GM19328 (cell line): ENCODE measurements around the gene PDLIM3.
"Not testable (repeated sequence)": the region's sequence is repeated elsewhere in the genome, so short reads cannot be mapped to it uniquely, and the experiment has no call there.

ENCODE experiments used
- ATAC-seq: cut with Tn5 transposase; IDR thresholded peaks from one replicate; pipeline ENCODE4 v1.9.1; 2021; ENCODE audit warnings: mild to moderate bottlenecking, moderate library complexity; ENCODE audit not compliant: unreplicated experiment

Gene PDLIM3

GRCh38 chr4:185522451-185522850 lies 12.9 kb downstream of the PDLIM3 start:
- no peak for ATAC-seq

GRCh38 chr4:185520119-185520518 lies 15.2 kb downstream of the PDLIM3 start:
- no peak for ATAC-seq

GRCh38 chr4:185518494-185518893 lies 16.8 kb downstream of the PDLIM3 start:
- no peak for ATAC-seq

DNA sequence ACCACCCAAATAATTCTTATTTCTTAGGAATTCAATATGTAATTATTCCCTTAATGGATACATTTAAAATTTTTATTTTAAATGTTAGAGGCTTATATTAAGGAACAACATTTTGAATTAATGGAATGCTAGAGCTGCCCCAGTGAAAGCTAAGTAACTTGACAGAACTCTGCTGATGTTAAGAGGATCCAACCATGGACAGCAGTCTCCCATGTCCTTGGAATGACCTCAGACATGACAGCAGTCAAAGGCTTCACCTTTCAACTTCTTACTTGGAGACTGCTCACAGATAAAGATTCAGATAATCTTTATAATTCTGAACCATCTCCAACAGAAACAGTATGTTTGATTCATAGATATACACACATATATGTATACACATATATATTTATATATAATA lies 17.2 kb downstream of the PDLIM3 start:
- no peak for ATAC-seq

DNA sequence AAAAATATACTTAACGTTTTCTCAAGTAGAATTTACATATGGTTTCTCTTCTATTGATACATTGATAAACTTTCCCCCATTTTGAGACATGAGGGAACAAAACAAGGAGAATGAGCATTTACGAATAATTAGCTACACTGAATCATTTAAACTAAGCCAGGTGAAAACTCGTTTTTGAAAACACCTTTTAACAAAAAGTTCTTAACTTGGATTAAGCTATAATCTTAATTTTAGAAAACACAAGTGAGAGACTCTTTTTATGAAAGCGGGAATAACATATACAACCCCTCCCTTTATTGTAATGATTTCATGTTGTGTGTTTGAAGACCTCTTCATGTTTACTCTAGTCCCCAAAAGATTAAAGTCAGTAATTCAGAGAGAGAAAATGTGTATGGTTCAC lies 20.1 kb downstream of the PDLIM3 start:
- ATAC-seq = no peak

DNA sequence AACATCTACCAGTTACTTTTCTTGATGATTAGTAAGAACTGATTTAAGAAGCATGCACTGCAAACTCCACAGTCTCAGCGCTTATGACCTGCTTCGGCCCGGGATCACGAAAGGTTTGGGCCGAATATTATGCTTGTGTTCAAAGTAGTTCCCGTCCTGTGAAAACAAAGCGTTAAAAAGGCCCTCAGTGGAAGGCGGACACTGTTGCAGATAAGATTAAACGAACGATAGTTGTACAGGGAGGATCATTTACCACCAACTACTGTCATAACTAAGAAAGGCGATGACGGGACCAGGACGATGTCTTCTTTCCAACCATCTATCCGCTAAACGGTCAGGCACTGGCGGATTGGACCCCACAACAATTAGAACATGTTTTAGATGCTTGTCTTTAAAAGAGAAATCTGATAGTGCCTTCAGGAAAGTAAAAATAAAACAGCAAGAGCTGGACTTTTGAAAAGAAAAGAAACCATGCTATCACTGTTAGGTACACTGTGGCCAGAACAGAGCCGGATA lies 21.1 kb downstream of the PDLIM3 start:
- ATAC-seq = no peak

GRCh38 chr4:185513489-185514181 lies 21.7 kb downstream of the PDLIM3 start:
- ATAC-seq = no peak

DNA sequence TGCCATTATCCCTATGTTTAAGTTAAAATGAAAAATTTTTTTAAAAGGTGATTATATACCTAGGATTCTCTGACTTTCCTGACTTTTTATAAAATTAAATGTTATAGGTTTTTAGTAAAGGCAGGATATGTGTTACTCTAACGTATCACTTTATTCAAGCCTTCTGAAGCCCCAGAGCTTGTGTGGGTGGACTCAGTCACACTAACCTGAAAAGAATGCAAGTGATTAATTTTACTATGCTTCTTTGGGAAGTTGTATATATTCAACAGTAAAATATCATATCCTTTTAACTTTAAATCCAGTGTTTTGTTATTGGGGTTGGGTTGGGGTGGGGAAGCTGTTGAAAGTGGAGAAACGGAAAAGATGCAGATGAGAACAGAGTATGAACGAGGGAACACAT lies 22.8 kb downstream of the PDLIM3 start:
- ATAC-seq = no peak

GRCh38 chr4:185511243-185511642 lies 24.1 kb downstream of the PDLIM3 start:
- not testable (repeated sequence) for ATAC-seq

DNA sequence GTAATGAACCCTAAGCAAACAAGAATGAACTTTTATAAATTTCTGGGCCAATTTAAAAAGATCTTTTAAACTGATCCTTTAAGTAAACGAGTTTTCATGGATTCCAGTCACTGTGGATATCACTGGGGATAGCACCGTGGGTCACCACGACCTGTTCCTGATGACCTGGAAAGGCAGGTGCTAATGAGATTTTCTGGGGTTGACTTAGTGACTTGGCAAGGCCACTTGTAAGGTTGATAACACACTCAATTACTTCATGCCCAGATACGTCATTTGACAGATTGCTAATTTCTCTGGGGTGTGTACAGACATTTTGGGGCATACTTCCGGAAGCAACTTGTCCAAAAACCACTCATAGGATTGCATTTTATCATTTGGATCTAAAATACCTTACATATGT lies 24.5 kb downstream of the PDLIM3 start:
- no peak for ATAC-seq

DNA sequence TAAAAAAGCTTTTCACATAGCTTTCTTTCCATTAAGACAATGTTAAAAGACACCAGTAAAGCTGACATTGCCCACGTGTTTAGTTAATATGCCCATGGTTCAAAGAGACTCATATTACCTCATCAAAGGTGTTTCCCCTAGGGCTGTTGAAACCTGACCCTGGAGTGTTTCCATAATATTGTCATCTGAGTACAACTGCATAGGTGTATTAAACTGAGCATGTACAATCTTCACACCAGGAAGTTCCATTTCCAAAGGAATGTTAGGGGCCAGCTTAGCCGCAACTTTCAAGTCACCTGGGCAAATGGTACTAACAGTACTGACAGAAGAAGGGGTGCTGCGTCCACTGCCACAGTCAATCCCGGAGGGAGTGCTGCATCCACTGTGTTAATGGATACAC lies 27.1 kb downstream of the PDLIM3 start:
- ATAC-seq = no peak

DNA sequence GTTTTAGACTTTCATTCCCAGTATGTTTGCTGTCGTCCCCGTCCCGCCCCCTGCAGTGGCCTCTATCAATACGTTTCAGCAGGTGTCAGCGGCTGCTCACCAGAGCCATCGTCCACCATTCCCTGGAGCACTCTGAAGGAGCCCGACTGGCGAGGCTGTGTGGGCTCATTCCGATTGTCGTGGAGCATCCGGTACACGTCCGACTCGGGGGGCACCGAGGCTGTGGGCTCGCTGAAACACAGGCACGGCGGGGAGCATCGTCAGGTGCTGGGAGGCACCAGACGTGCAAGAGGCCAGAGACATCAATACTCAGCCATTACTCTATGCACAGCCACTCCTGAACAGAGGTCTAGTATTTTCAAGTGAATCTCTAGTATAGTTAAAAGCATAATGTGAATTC lies 28.9 kb downstream of the PDLIM3 start:
- ATAC-seq = no peak

- ATAC-seq = no peak
These were observed 30.9 kb downstream of the PDLIM3 start for GRCh38 chr4:185504098-185505047.

- no peak for ATAC-seq
These were observed 32.9 kb downstream of the PDLIM3 start for GRCh38 chr4:185502386-185502785.

DNA sequence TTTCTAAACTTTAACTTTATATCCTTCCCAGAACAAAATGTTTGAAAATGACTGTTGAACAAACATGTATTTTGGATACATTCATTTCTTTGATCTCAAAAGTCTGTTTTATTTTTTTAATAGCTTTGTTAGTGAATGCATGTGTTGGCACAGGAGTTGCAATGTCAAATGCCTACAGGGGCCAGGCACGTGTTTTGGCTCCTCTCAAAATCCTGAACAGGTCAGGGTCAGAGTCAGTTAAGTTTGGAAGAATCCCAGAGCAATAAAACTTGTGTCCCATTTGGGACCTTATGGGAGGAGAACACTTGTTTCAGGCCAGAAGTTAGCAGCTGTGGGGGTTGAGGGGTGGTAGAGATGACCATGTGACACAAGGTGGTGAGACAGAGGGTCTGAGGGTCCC lies 34.7 kb downstream of the PDLIM3 start:
- ATAC-seq = no peak

GRCh38 chr4:185500035-185500434 lies 35.3 kb downstream of the PDLIM3 start:
- ATAC-seq = no peak

- ATAC-seq = no peak
These were observed 46.7 kb downstream of the PDLIM3 start for GRCh38 chr4:185488650-185489049.

GRCh38 chr4:185481401-185481800 lies 53.9 kb downstream of the PDLIM3 start:
- no peak for ATAC-seq

- peak; percentile 13 for ATAC-seq
These were observed 55.1 kb downstream of the PDLIM3 start for GRCh38 chr4:185480016-185480732.

- peak; percentile 88 for ATAC-seq
These were observed 55.8 kb downstream of the PDLIM3 start for GRCh38 chr4:185479507-185479971.

DNA sequence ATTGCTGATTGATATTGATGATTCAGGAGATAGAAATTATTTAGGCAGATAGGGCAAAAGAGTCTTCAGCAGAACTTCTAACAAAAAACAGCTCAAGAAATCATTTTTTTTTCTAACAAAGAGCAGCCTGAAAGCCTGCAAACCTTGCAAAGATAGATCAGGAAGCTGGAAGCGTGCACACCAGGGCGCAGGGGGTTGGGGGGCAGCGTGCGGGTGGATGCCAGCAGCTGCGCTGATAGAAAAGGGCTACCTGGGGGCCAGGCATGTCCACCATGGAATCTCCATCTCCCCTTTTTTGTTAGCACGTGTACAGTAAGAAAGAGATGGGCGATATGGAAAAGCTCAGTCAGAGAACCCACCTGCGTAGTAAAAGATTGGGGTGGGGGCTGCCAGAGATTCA lies 62.1 kb downstream of the PDLIM3 start:
- ATAC-seq = no peak
